Glutamatergic neuron (in vitro differentiated cells): ENCODE results near the gene KCNJ6. TPM values are rescaled to one million over a fixed set of nuclear protein-coding genes. Genes with fewer than 3 reads are reported as not detected.

Experiments
- DNase-seq: peaks from one replicate; pipeline ENCODE4 v3.0.0; 2022
- H3K27ac Mint-ChIP-seq: one replicate; pipeline ENCODE4 v1.8.0; 2020; ENCODE audit warnings: mild to moderate bottlenecking, mixed read lengths, inconsistent platforms; ENCODE audit not compliant: unreplicated experiment
- H3K27me3 Mint-ChIP-seq: one replicate; pipeline ENCODE4 v1.8.0; 2020; ENCODE audit warnings: mild to moderate bottlenecking, moderate library complexity, mixed read lengths, inconsistent platforms; ENCODE audit not compliant: unreplicated experiment
- H3K36me3 Mint-ChIP-seq: one replicate; pipeline ENCODE4 v1.8.0; 2020; ENCODE audit warnings: mild to moderate bottlenecking, mixed read lengths, inconsistent platforms; ENCODE audit not compliant: unreplicated experiment
- H3K4me1 Mint-ChIP-seq: one replicate; pipeline ENCODE4 v1.8.0; 2020; ENCODE audit warnings: mild to moderate bottlenecking, low read depth, mixed read lengths, inconsistent platforms; ENCODE audit not compliant: unreplicated experiment
- H3K4me3 Mint-ChIP-seq: one replicate; pipeline ENCODE4 v1.8.0; 2020; ENCODE audit warnings: mild to moderate bottlenecking, mixed read lengths, inconsistent platforms; ENCODE audit not compliant: unreplicated experiment
- H3K9me3 Mint-ChIP-seq: one replicate; pipeline ENCODE4 v1.8.0; 2020; ENCODE audit warnings: mild to moderate bottlenecking, moderate library complexity, mixed read lengths, inconsistent platforms; ENCODE audit not compliant: unreplicated experiment
- total RNA-seq: library from RNA; stranded (reverse); fragmentation: NEBNext Ultra II Directional; extraction: Animal tissue kit (Norgen Biotek cat#: 25700); gene quantifications from one replicate; pipeline ENCODE4 v1.2.1, GENCODE V29; 2021; ENCODE audit not compliant: unreplicated experiment
- TF ChIP-seq, protein P1 (sequence below): fragments of 200-600 bp; sonication (generic); IDR thresholded peaks from one replicate; pipeline ENCODE4 v1.5.0; 2021; ENCODE audit not compliant: partially characterized antibody, unreplicated experiment

KCNJ6 gene
- total RNA-seq, 1 donor from 2014 or later: 80.5 TPM

DNA sequence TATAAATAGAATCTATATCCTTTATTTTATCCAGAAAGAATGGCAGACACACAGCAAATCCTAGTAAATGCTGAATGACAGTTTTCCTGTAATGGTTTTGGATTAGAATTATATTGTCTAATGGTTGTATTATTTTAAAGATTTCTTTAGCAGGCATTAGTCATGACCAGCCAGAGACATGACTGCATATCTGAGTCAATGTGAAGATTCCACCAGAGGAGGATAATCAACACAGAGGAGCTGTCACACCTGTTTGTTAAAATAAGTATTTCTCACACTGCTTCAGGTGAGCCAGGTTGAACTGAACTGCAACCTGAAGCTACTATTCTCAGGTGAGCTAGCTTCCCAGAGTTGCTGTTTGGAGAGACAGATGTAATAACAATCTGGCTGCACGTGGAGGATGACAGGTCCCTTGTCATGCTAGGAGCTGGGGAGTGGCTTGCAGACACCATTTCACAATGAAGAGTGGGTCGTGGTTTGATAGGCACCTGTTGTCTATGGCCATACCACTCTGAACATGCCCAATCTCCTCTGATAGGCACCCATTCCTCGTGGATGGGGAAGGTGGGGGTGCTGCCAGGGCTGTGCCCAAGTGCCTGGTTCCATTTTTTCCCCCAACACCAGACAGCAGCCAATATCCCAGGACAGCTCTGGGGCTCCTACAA is 94.3 kb downstream of the KCNJ6 start:
- peaks cover 23% of the 10 kb centered on the region for H3K4me1 Mint-ChIP-seq
- TF ChIP-seq, protein P1, sequence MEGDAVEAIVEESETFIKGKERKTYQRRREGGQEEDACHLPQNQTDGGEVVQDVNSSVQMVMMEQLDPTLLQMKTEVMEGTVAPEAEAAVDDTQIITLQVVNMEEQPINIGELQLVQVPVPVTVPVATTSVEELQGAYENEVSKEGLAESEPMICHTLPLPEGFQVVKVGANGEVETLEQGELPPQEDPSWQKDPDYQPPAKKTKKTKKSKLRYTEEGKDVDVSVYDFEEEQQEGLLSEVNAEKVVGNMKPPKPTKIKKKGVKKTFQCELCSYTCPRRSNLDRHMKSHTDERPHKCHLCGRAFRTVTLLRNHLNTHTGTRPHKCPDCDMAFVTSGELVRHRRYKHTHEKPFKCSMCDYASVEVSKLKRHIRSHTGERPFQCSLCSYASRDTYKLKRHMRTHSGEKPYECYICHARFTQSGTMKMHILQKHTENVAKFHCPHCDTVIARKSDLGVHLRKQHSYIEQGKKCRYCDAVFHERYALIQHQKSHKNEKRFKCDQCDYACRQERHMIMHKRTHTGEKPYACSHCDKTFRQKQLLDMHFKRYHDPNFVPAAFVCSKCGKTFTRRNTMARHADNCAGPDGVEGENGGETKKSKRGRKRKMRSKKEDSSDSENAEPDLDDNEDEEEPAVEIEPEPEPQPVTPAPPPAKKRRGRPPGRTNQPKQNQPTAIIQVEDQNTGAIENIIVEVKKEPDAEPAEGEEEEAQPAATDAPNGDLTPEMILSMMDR: no peak
- no peak for DNase-seq

DNA sequence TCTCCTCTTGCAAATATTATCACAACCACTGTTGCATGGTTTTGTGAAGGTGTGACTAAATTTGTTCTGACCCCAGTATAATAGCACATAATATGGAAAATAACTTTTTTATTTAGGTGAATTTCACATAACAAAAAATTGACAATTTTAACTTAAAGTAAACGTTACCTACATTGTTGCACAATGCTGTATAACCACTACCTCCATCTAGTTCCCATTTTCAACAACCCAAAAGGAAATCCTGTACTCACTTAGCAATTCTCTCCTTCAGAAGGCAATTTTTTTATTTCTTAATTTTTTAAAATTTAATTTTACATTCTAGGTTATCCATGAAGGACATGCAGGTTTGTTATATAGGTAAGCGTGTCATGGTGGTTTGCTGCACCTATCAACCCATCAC is 95.2 kb downstream of the KCNJ6 start:
- Mint-ChIP-seq H3K9me3 (no peaks in the 10 kb centered on the region), H3K4me3 (no peak overlapping the region), H3K27ac (no peak overlapping the region), H3K27me3 (peaks cover 3% of the 10 kb centered on the region), H3K4me1 (peaks cover 21% of the 10 kb centered on the region), H3K36me3 (no peaks in the 10 kb centered on the region)
- TF ChIP-seq, protein P1: no peak
- no peak for DNase-seq

More for the DNA sequence above, 94.3 kb downstream of the KCNJ6 start:
- Mint-ChIP-seq H3K27me3 (peaks cover 3% of the 10 kb centered on the region), H3K36me3 (no peaks in the 10 kb centered on the region), H3K27ac (no peak overlapping the region), H3K4me3 (no peak overlapping the region), H3K9me3 (no peaks in the 10 kb centered on the region)

DNA sequence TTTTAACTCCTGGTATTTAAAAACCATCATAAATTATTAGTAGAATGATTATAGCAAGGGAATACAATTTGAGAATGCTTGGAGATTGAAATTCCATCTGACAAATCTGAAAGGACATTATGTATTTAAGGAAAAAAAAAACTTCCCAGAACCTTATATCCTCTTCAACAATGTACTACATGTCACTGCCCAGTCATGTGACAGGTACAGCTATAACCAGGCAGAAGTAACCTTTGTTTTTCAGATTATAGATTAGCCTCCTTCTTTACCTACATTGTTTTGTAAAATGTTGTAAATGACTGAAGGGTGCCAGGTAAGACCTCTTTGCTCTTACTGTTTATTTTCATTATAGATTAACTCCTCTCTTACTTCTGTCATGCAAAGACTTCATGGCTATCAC is 96.9 kb downstream of the KCNJ6 start:
- Mint-ChIP-seq H3K9me3 (no peaks in the 10 kb centered on the region), H3K27me3 (peaks cover 3% of the 10 kb centered on the region), H3K4me1 (peaks cover 17% of the 10 kb centered on the region), H3K36me3 (no peaks in the 10 kb centered on the region), H3K27ac (no peak overlapping the region), H3K4me3 (no peak overlapping the region)
- DNase-seq: no peak
- TF ChIP-seq, protein P1: no peak

DNA sequence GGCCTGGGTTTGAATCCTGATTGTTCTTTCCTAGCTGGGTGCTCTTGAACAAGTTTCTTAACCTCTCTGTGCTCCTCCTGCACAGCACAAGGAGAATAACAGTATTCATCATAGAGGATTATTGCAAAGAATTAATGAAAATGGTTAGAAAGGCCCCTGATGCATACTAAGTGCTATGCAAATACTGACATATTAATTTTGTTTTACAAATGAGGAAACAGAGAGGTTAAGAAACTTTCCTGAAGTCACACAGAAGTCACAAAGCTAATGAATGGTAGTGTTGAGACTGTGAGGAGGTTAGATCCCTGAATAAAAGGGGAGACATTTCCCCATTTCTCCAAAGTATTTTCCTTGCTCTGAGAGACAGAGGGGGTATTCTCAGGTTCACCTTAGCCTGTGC is 99.0 kb downstream of the KCNJ6 start:
- DNase-seq: no peak
- peaks cover 17% of the 10 kb centered on the region for H3K4me1 Mint-ChIP-seq
- H3K4me3 Mint-ChIP-seq: no peak overlapping the region
- H3K27me3 Mint-ChIP-seq: no peaks in the 10 kb centered on the region
- TF ChIP-seq, protein P1: no peak
- peak overlapping the region; percentile 39 for H3K27ac Mint-ChIP-seq
- H3K9me3 Mint-ChIP-seq: peaks cover 4% of the 10 kb centered on the region
- peaks cover 12% of the 10 kb centered on the region for H3K36me3 Mint-ChIP-seq

DNA sequence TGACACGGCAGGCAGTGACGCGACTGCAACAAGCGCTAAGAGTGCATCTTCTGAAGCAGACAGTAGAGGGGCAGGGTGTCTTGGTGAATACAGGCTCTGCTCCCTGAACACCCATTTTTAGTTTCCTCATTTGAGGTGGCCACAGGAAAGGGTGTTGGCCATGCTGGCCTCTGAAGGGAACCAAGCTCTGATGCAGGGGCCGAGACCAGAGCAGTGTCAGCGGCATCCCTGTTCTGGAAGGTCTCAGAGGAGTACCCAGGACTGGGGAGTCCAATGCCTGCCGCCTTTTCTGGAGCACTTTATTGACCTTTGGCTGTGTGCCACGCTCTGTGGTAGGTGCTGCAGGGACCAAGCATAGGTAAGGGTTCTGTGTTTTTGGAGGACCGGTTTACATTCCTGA is 100.4 kb downstream of the KCNJ6 start:
- H3K4me1 Mint-ChIP-seq: peaks cover 21% of the 10 kb centered on the region
- H3K9me3 Mint-ChIP-seq: peaks cover 6% of the 10 kb centered on the region
- H3K27me3 Mint-ChIP-seq: no peaks in the 10 kb centered on the region
- TF ChIP-seq, protein P1: no peak
- H3K27ac Mint-ChIP-seq: no peak overlapping the region
- H3K36me3 Mint-ChIP-seq: peaks cover 20% of the 10 kb centered on the region
- DNase-seq: no peak
- H3K4me3 Mint-ChIP-seq: no peak overlapping the region
